Prostate gland (tissue), 2 donors: ENCODE results near the gene FAM236C. TPM values are rescaled to one million over a fixed set of nuclear protein-coding genes. Genes with fewer than 3 reads are reported as not detected.

Source experiments
- total RNA-seq, 2 donors: library from RNA; depleted of rRNA; stranded (reverse); fragments of >200 nt; gene quantifications; one replicate each; pipeline ENCODE4 v1.1.0, GENCODE V29; 2016

The FAM236C gene
- total RNA-seq, 2 donors from 2014 or later = not detected

Other genes with a start within 250 kb of the FAM236C start
- gene PHKA1, start 198.3 kb upstream of the FAM236C start, total RNA-seq = 10 to 100 TPM; 12.4 TPM
- 1 to 10 TPM; 2.8 to 4.4 TPM for gene DMRTC1B, start 135.7 kb upstream of the FAM236C start, total RNA-seq
- 10 to 100 TPM in 1 of 2 donors, not detected in 1; 81.3 TPM for gene FAM236B, start 130.0 kb upstream of the FAM236C start, total RNA-seq
- not detected for gene FAM236D, start 104.4 kb upstream of the FAM236C start, total RNA-seq
- 100 to 1,000 TPM in 1 of 2 donors, not detected in 1; 362 TPM for gene FAM236A, start 25.6 kb downstream of the FAM236C start, total RNA-seq
- gene DMRTC1, start 31.2 kb downstream of the FAM236C start, total RNA-seq = under 1 TPM; 0.40 to 0.73 TPM
- gene PABPC1L2B, start 90.3 kb downstream of the FAM236C start, total RNA-seq = 1 to 10 TPM in 1 of 2 donors, not detected in 1; 2.0 TPM
- 1 to 10 TPM in 1 of 2 donors, under 1 TPM in 1; 0.14 to 5.6 TPM for gene PABPC1L2A, start 166.9 kb downstream of the FAM236C start, total RNA-seq